Measurements from ENCODE around the gene RBP3.

DNA sequence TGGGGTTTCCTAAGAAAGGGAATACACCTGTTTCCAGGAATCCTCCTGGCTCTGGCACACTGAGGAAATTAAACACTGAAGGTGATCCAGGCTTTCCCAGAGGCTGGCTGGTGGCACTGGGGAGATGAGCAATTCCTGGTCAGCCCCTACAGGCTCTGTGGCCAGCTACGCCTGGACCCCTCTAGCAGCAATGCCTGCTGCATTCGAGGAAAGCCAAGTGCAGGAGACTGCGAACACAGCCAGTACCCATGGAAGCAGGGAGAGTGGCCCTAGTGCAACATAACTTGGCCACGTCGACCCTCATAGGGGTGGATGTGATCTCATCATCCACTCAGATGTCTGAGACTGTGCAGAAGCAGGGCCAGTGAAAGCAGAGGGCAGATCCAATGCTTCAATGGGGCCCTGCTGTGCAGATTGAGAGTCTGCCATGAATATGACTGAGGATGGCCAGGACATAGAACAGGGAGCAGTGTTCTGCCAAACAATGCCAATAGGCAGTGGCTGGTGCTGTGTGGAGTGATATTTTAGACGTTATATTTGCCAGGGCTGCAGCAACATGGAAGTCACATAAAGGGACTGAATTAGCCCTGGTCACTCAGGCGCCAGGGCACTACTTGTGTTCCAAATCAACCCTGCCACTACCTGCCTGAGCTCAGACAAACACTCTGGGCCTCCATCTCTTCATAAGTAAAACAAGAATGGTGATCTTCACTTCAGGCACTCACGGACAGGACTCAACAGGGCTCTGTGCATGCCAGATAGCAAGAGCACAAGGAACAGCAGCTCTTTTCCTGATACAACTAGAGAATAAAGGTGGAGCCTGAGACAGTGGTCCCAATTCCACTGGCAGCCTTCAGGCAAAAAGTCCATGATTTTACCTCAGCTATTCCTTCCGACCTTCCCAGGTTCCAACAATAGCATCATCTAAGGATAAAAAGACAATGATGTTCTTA, 33.5 kb downstream of the RBP3 start:
- TF ChIP-seq EZH2 (IDR thresholded peaks at IDR 0.05): no peak
- no peak for TF ChIP-seq POLR2AphosphoS5 (IDR thresholded peaks at IDR 0.05; ENCODE audit: borderline replicate concordance, low read depth, low read length)
- TF ChIP-seq FOXP2 (optimal IDR thresholded peaks at IDR 0.05; ENCODE audit: control extremely low read depth, extremely low read length, insufficient read depth): no peak

All from SK-N-MC (cell line).